Smooth muscle cell of the brain vasculature (primary cell): Measurements from ENCODE around the gene HINT2.
A peak's percentile ranks its signal among the peaks of the same experiment; 100 is the strongest.

Source experiments
- DNase-seq: peaks from one replicate; pipeline ENCODE4 v3.0.0-alpha.2; 2012; ENCODE audit warnings: low read depth, low spot score

The HINT2 gene

DNA sequence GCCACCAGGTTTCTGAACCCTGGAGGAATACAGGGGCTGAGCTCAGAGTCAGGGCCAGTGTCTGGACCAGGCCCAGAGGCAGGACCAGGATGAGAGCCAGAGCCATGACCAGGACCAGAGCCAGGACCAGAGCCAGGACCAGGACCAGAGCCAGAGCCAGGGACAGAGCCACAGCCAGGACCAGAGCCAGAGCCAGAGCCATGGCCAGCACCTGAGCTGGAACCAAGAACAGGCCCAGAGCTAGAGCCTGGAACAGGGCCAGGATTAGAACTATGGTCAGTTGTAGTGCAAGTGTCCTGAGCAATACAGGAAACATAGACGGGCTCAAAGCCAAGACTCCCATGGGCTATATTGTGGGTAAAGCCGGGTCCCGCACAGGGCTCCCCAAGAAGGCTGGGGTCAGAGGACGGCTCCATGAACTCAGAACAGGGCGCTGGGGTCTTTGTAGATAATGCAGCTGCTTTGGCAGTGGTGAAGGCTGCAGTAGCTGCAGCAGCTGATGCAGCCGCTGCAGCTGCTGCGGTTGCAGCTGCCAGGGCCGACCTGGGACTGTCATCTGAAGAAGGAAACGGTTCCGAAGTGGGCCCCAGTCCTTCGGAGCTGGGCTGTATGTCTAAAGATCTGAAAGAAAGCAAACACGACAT is 3.3 kb downstream of the HINT2 start:
- DNase-seq = no peak

DNA sequence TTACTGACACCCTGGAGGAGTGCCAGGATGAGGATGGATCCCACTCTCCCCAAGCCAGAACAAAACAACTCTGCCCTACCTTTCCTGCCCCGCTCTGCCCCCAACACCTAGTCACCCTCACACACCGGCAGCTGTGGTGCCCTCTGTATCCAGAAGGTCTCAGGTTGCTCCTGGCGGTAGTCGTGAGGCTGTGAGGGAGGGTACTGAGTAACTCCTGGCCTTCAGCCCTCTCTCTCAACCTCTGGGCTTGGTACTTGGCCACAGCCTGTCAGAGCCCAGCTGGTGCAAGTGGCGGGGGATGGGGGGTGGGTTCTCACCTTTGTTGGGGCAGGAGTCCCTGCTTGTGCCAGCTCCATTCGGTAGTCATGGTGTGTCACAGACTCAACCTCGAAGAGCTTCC is 4.7 kb downstream of the HINT2 start:
- DNase-seq = no peak

DNA sequence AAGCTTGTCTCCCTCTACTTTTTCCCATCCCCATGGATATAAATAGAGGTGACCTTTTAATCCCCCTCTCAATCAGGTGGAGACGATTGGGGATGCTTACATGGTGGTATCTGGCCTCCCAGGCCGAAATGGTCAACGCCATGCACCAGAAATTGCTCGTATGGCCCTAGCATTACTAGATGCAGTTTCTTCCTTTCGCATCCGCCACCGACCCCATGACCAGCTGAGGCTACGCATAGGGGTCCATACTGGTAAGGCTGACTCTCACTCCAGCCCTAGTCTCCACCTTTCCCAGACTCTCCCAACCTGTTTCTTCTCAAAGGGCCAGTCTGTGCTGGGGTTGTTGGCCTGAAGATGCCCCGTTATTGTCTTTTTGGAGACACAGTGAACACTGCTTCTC is 6.4 kb downstream of the HINT2 start:
- no peak for DNase-seq

DNA sequence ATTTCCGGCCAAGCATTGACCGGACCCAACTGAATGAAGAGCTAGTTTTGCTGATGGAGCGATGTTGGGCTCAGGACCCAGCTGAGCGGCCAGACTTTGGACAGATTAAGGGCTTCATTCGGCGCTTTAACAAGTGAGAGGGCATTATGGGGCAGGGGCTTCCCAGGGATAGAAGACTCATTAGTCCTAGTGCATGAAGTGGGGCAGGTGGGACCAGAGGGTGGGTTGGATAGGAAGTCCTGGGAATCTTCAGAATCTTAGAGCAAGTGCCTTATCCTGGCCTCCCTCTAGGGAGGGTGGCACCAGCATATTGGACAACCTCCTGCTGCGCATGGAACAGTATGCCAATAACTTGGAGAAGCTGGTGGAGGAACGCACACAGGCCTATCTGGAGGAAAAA is 8.7 kb downstream of the HINT2 start:
- no peak for DNase-seq

DNA sequence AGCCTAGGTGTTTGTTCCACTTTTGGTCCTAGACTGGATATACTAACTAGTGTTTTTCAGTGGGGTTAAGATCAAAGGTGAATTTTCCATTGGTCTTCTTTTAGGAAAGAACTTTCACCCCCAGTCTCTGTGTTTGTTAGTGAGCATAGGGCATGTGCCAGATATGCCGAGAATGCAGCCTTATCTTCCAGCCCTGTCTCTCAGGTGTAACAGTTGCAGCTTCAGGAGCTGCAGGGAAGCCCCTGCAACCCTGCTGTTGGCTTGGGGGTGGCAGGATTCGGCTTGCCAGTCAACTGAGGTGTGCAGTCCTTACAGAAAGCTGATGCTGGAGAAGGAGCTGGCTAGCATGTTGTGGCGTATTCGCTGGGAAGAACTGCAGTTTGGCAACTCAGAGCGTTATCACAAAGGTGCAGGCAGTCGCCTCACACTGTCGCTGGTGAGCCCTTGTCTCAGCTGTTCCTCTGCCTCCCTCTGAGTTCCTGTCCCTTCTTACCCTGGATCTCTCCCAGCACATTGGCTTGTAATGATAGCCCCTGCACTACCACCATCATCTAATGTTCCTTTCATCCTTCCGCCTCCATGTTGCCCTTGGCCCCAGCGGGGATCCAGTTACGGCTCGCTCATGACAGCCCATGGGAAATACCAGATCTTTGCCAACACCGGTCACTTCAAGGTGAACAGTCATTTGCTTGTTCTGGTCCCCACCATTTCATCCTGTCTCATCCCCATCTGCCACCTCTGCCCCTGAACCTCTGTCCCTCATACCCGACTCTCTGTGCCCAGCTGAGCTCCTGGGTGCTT is 13.3 kb downstream of the HINT2 start:
- no peak for DNase-seq

DNA sequence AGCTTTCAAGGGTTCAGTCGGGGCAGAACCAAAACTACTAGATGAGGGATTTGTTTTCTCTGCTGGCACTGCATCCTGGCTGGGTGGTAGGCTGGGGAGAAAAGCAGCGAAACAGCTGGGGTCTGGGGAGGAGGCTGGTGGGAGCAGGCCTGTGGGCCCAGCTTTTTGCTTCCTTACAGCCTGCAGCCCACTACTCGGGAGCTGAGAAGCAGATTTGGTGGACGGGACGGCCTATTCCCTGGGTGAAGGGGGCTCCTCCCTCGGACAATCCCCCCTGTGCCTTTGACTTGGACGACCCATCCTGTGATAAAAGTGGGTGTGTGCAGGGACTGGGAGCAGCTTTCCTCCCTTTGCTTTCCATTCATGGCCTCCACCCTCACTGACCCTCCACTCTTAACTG is 14.3 kb downstream of the HINT2 start:
- DNase-seq = no peak

DNA sequence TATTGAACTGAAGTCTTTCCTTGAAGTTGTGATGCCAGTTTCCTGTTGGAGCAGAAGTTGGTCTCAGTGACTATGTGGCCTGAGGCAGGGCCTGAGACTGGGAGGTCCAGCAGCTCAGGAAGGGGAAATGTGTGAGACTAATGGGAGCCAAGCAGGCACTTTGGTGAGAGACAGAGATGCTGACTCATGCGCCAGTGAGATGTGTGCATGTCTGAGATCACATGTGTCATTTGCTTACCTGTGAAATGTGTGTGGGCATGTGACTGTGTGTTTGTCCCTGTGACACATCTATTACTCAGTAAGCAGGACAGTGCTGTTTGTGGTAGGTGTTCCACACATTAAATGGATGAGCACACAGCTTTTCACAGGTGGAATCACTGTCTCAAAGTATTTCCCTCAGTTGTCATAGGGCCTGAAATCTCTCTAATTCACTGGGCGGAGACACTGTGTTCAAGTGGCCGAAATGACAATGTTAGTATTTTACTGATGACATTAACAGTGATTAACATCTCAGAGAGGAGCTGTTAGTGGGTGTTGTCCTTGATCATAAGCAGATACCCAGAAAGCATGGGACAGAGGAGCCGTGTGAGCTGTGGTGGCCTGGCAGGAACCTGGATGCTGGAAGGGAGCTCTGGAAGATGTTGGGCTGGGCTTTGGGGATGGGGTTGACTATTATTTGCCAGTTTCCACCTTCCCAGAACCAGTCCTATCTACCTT is 16.0 kb downstream of the HINT2 start:
- no peak for DNase-seq

DNA sequence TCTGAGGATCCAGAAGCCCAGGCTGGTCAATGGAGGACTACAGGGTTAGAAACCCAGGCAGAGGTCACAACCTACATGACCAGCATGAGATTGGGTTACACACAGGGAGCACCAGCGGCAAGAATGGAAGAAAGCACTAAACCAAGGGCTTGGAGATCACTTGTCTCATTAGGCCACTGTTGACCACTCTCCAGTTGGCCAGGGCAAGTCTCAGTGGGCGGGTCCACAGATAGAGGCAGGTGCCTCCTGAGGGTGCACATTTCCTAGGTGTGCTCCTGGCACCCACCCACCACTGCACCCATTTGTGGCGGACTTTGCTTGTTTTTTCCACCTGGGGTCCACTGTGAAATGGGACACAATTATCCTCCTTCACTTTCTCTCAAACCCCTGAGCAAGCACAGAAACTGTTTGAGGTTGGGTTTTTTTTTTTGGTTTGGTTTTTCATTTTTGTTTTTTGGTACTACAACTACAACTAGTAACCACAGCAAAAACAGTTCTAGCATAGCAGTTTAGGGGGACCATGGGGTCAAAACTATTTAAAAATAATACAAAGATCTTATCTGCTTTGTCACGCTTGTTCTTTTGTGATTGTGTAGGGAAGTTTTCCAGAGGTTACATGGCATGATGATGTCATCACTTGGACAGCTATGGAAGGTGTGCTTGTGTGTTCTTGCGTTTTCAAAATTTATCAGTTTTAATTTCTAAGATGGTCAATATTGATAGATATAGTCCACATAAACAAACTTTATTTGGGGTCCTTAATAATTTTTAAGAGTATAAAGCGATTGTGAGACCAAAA is 17.3 kb downstream of the HINT2 start:
- DNase-seq = no peak

DNA sequence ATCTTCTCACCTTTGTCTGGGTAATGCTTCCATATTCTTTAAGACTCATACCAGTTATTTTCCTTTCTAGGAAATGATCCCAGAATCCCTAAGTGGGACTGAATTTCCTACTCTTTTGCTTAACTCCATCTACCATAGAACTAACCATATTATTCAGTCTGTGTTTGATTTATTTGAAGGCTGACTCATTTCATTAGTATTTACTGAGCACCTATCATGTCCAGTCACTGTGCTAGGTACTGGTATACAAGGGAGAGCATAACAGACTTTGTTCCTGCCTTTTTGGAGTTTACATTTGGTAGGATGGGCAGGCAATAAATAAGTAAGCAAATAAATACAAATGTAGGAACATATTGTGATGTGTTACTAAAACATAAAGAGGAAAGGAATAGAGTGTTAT is 19.1 kb downstream of the HINT2 start:
- no peak for DNase-seq

DNA sequence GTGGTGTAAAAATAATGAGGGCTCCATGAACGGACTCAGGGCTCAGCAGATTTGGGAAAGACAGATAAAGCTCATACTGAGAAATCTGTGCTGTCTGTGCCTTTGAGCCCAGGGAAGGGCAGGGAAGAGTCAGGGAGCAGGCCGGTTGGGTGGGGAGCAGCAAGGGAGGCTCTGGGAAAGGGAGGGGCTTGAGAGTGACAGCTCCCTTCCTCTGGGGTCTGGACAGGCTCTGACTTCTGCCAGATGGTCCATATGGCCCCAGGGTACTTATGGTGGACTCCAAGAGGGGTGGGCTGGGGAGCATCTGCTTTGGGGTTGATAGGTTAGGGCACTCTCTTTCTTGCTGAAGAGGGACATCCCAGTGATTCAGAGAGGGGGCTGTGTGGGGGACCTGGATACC is 21.4 kb downstream of the HINT2 start:
- no peak for DNase-seq

DNA sequence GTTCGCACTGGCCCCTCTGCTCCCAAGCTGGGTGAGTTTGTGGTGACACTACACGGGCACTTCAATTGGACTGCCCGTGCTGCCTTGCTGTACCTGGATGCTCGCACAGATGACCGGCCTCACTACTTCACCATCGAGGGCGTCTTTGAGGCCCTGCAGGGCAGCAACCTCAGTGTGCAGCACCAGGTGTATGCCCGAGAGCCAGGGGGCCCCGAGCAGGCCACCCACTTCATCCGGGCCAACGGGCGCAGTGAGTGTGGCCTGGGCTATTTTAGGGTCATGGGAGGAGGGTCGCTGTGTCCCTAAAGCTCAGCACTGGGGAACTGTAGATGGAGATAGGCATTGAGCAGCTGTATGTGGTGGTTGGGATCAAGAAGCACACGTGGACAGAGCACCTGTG is 22.0 kb downstream of the HINT2 start:
- no peak for DNase-seq

DNA sequence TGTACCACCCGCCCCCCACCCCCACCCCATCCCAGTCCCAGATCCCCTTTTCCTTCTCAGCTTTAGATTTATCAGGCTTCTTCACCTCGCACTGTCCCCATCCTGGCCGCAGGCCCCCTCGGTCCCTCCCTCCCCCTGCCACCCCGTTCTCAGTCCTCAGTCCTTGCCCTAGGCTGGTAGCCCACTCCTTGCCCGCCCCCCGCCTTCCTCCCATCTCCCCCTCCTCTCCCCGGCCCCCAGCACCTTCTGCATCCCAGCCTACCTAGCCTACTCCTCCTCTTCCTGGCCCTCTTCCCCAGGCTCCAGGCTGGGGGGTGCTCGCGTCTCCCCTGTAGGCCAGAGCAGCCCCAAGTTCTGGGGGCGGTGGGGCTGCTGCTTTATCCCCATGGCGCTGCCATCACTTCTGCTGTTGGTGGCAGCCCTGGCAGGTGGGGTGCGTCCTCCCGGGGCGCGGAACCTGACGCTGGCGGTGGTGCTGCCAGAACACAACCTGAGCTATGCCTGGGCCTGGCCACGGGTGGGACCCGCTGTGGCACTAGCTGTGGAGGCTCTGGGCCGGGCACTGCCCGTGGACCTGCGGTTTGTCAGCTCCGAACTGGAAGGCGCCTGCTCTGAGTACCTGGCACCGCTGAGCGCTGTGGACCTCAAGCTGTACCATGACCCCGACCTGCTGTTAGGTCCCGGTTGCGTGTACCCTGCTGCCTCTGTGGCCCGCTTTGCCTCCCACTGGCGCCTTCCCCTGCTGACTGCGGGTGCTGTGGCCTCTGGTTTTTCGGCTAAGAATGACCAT is 22.6 kb downstream of the HINT2 start:
- no peak for DNase-seq

DNA sequence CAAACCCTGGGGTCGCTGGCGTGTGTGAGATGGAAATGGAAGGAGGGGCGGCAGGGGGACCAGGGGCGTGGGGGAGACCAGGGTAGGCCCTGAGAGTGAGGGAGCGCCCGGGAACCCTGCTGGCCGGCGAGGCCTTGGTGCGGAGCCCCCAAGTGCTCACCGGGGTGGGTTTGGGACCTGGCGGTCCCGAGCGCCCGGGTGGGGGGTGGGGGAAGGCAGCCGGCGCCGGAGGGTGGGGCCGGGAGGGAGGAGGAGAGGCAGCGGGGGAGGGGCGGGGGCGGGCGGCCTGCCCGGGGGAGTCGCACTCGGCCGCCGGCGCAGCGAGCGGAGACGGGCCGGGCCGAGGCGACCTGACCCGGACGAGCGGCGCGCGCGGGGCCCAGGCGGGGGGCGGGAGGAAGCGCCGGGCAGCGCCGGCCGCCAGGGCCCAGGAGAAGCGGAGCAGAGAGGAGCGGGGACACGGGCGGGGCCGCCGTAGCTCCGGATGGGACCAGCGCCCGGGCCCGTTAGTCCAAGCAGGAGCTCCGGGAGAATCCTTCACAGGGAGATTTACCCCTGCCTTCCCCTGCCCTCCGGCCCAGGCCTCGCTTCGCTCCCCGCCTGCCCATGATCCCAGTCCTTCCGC is 23.4 kb downstream of the HINT2 start, which contains the start of gene NPR2:
TSS of gene NPR2 (plus strand) at position 295 of the 625 bp plus-strand sequence. CDS start 818 bp downstream, outside the sequence.
- DNase-seq = no peak

DNA sequence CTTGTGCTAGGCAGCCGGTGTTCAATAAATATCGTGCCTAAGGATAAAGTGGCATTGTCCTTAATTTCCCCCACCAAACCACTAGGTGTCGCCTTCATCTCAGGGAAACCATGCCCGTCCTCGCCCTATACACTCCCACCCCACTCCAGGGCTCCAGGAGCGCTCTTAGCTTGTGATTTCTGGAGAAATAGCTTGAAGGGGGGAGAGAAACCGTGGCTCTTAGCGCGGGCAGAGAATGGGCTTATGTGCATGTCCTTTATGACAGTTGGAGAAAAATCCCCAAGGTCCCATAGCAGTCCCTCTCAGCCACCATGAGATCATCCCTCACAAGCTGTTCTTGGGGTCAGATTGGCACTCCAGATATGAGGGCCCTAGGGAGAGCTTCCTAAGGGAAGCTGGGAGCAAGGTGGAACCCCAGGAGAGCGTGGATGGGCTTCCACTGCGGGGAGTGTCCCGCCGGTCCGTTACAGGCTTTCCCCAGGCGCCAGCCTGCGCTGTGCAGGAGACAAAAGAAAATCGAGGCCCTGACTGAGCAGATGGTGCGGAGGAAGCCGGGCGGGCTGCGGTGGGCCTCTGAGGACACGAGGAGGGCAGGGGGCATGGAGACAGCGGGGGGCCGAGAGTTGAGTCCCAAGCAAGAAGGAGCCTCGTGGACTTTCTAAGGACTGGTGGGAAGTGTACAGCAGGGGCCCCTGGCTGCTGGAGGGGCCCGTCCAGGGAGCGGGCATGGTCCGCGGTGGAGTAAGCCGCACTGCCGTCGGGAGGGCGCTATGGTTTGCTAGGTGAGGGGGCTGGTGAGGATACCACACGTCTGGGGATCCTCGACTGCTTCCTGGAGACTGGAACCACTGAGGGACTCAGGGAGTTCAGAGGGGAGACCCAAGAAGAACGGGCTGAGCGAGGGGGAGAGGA is 24.2 kb downstream of the HINT2 start:
- peak; percentile 73 for DNase-seq

DNA sequence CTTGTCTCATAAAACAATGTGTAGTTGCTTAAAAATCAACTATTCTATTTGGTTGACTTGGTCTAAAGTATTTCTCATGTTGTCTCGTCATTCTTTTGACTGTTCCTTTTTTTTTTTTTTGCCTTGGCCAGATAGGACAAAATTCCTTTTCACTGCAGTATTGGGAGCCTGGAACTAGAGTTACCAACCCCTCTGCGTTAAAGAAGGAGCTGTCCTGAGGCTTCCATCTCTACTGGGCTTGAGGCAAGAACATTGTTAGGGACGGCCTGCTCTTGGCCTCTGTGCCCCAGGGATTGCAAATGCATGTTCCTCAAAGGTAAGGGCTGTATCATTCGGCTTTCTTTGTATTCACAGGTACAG is 24.8 kb downstream of the HINT2 start:
- DNase-seq = no peak

DNA sequence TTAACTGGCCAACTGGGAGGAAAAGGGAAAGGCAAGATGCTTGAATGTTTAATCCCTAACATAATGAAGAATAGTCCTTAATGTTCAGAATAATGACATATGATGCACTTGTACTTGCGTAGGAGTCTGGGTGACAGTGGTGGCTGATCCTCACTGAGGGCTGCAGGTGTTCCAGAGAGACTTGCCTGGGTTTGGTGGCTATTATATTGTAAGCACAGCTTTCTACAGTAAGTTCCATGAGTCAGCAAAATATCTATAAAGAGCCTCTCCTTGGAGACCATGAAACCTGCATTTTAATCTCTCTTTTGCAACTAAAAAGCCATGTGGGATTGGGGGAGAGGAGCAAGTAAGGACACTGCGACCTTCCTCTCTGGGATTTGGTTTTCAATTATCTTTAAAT is 25.3 kb downstream of the HINT2 start:
- DNase-seq = no peak

DNA sequence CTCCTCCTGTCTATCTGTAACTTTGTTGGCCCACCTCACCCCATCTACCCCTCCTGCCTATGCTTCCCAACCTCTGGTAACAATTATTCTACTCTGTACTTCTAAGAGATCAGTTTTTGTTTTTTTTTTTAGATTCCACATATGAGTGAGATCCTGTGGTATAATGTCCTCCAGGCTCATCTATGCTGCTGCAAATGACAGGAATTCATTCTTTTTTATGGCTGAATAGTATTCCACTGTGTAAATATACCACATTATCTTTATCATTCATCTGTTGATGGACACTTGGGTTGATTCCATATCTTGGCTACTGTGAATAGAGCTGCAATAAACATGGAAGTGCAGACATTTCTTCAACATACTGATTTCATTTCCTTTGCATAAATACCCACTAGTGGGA is 31.4 kb downstream of the HINT2 start:
- no peak for DNase-seq

DNA sequence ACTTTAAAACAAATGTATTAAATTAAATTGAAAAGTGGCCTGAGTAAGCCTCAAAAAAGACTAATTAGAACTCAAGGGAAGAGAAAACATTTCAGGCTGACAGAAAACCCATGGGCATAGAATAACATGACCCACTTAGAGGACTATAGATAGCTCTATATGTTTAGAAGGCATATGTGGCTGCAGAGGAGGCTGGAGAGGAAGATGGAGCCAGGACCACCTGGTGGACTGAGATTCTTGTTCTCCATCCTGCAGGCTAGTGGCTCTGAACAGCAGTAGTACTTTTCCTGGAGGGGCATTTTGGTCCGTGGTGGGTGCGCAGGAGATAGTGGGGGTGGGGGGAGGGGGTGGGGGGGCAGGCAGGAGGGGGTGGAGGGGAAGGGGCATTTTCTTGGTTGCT is 33.8 kb downstream of the HINT2 start:
- DNase-seq = no peak

DNA sequence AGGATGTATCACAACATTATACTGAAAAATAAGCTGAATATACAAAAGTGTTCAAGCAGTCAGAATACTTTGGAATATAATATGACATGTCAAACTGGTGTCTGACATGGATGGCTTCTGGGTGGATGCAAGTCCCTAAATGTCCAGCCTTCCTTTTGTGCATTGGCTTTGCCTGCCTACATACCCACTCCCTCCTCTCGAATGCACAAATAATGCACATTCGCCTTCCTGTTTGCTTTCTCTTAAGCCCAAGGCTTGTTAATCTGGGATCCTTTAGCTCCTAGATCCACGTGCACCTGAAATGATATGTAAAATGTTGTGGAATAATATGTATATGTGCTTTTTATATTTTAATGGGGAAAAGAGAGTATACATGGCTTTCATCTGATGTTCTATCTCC is 36.3 kb downstream of the HINT2 start:
- DNase-seq = no peak

DNA sequence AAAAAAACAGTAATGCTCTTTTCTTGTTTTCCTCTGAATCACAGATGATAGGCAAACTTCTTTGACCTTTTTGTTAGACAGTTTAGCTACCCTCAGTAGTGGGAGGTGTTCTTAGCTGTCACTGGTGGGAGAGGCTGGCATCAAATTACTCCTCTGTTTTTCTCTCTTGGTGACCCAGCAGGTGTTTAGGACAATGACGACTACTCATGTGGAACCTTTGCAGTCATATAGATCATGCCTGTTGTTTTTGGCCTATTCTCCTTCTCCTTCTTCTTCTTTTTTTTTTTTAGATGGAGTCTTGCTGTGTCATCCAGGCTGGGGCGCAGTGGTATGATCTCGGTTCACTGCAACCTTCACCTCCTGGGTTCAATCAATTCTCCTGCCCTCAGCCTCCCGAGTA is 38.8 kb downstream of the HINT2 start:
- no peak for DNase-seq
